Caco-2 (cell line): ENCODE measurements around the gene PI4K2B. TPM values are rescaled to one million over a fixed set of nuclear protein-coding genes. Genes with fewer than 3 reads are reported as not detected.

Experiments used
- BruUV-seq: library from RNA; stranded (reverse); fragments of 400-500 nt; replicated peaks from 2 replicates; lab custom pipeline; 2021; lab: Mats Ljungman, UMichigan
- CTCF ChIA-PET: fragments of 300-600 bp; sonication (Branson Sonifier 250); formaldehyde crosslinking; loops from one replicate; lab custom pipeline; 2022; ENCODE audit warnings: antibody characterized with exemption; lab: Charles Lee
- POLR2A ChIA-PET: fragments of 300-600 bp; sonication (Branson Sonifier 250); formaldehyde crosslinking; loops from one replicate; lab custom pipeline; 2022; ENCODE audit warnings: antibody characterized with exemption; lab: Charles Lee
- DNase-seq, 2 experiments: peaks; one replicate each; pipeline versions ENCODE4 v3.0.0 to v3.0.0-alpha.2; 2020 to 2022
- H3K27me3 ChIP-seq: replicated peaks from 2 replicates; pipeline ENCODE4 v1.6.0; 2011; ENCODE audit warnings: low read length; ENCODE audit not compliant: control insufficient read depth, insufficient read depth
- H3K36me3 ChIP-seq: 2 replicates; pipeline ENCODE4 v1.5.1; 2011; ENCODE audit warnings: low read length; ENCODE audit not compliant: control insufficient read depth, insufficient read depth
- H3K4me1 ChIP-seq: fragments of 250-450 bp; sonication (Bioruptor Pico); 2 replicates; pipeline ENCODE4 v1.5.1; 2020; ENCODE audit warnings: mild to moderate bottlenecking
- H3K4me3 ChIP-seq: 2 replicates; pipeline ENCODE4 v1.5.1; 2011; ENCODE audit warnings: low read depth, mild to moderate bottlenecking, control low read depth, low read length
- H3K9me3 ChIP-seq: fragments of 250-450 bp; sonication (Bioruptor Pico); 2 replicates; pipeline ENCODE4 v1.5.1; 2020; ENCODE audit warnings: mild to moderate bottlenecking, moderate library complexity
- H3K27ac Mint-ChIP-seq: one replicate; pipeline ENCODE4 v1.8.0; 2022; ENCODE audit warnings: mixed read lengths; ENCODE audit not compliant: unreplicated experiment
- H3K27me3 Mint-ChIP-seq: one replicate; pipeline ENCODE4 v1.8.0; 2022; ENCODE audit warnings: mixed read lengths; ENCODE audit not compliant: insufficient read depth, unreplicated experiment
- H3K36me3 Mint-ChIP-seq: one replicate; pipeline ENCODE4 v1.8.0; 2022; ENCODE audit warnings: mild to moderate bottlenecking, mixed read lengths; ENCODE audit not compliant: insufficient read depth, unreplicated experiment
- H3K4me1 Mint-ChIP-seq: one replicate; pipeline ENCODE4 v1.8.0; 2022; ENCODE audit warnings: low read depth, mixed read lengths; ENCODE audit not compliant: unreplicated experiment
- H3K4me3 Mint-ChIP-seq: one replicate; pipeline ENCODE4 v1.8.0; 2022; ENCODE audit warnings: mild to moderate bottlenecking, moderate library complexity, mixed read lengths; ENCODE audit not compliant: unreplicated experiment
- H3K9me3 Mint-ChIP-seq: one replicate; pipeline ENCODE4 v1.8.0; 2022; ENCODE audit warnings: mixed read lengths; ENCODE audit not compliant: unreplicated experiment
- CTCF ChIP-seq, 2 experiments: fragments of 200-600 bp in 1 of 2; IDR thresholded peaks; 1 replicate in 1 of 2; 2 replicates in 1 of 2; pipeline versions ENCODE4 v1.5.1 to v1.8.0; 2011 to 2022; ENCODE audit warnings: antibody characterized with exemption in 1 of 2, control low read depth in 1 of 2, inconsistent platforms in 1 of 2, low read depth in 1 of 2, low read length in 1 of 2, mild to moderate bottlenecking in 1 of 2, moderate library complexity in 1 of 2; ENCODE audit not compliant: insufficient read depth in 1 of 2, severe bottlenecking in 1 of 2, unreplicated experiment in 1 of 2
- intact Hi-C: fragments of 100-400 bp; cut with micrococcal nuclease; formaldehyde crosslinking; loops from one replicate; pipeline ENCODE4 v1.10.0; 2022; ENCODE audit not compliant: unreplicated experiment
- total RNA-seq: library from RNA; stranded (reverse); gene quantifications from 2 replicates; pipeline ENCODE4 v1.2.3, GENCODE V29; 2022

Gene PI4K2B
- total RNA-seq, 1 experiment from 2014 or later: 25.0 TPM

- Histone ChIP-seq H3K9me3 (peaks cover 6% of the 10 kb centered on the region), H3K4me3 (no peak overlapping the region), H3K4me1 (peaks cover 15% of the 10 kb centered on the region), H3K36me3 (no peaks in the 10 kb centered on the region), H3K27me3 (no peaks in the 10 kb centered on the region)
- peaks cover 7% of the 10 kb centered on the region for H3K4me1 Mint-ChIP-seq
- no TSS peak for BruUV-seq
- no peak overlapping the region for H3K4me3 Mint-ChIP-seq
- POLR2A ChIA-PET: interaction anchor here (0.6 kb wide), 1 partner anchor 86 kb away, joined by 9 read pairs; the partner anchor contains the start of gene ANAPC4
- H3K27me3 Mint-ChIP-seq: no peaks in the 10 kb centered on the region
- peak overlapping the region; percentile 76 for H3K27ac Mint-ChIP-seq
- TF ChIP-seq CTCF (IDR thresholded peaks at IDR 0.05; ENCODE audit: insufficient read depth in 1 of 2, low read depth in 1 of 2, low read length in 1 of 2, severe bottlenecking in 1 of 2, unreplicated experiment in 1 of 2): no peak
- intact Hi-C loops: no loop called here
- CTCF ChIA-PET: interaction anchor here (0.5 to 1.7 kb wide), 3 partner anchors 8 to 75 kb away, joined by 4 to 10 read pairs (median 9); partner anchors contain the start of gene ZCCHC4
- H3K9me3 Mint-ChIP-seq: peaks cover 37% of the 10 kb centered on the region
- DNase-seq: no peak
- H3K36me3 Mint-ChIP-seq: peaks cover 4% of the 10 kb centered on the region
Measured at GRCh38 chr4:25291158-25291733, 57.4 kb downstream of the PI4K2B start.

DNA sequence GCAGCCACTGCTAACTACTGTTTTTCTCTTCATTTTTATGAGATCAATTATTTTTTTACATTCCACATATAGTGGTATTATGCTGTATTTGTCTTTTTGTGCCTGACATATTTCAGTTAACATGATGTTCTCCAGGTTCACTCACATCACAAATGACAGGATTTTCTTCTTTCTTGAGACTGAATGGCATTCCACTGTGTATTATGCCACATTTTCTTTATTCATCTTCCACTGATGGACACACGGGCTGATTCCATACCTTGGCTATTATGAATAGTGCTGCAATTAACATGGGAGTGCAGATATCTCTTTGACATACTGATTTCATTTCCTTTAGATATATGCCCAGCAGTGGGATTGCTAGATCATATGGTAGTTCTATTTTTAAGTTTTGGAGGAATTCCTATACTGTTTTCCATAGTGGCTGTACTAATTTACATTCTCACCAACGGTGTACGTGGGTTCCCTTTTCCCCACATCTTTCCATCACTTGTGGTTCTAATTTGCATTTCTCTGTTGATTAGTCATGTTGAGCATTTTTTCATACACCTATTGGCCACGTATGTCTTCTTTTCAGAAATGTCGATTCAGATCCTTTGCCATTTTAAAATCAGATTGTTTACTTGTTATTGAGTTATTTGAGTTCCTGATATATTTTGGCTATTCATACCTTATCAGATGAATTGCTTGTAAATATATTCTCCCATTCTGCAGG is 63.9 kb downstream of the PI4K2B start:
- H3K36me3 Mint-ChIP-seq: peaks cover 6% of the 10 kb centered on the region
- intact Hi-C loops: loop anchor here (5.0 kb wide), 2 partner anchors 135 to 700 kb away; partner anchors contain the start of gene SEPSECS

More for the DNA sequence above, 63.9 kb downstream of the PI4K2B start:
- no peaks in the 10 kb centered on the region for H3K27me3 Mint-ChIP-seq
- no peak for TF ChIP-seq CTCF (IDR thresholded peaks at IDR 0.05; ENCODE audit: insufficient read depth in 1 of 2, low read depth in 1 of 2, low read length in 1 of 2, severe bottlenecking in 1 of 2, unreplicated experiment in 1 of 2)
- no peaks in the 10 kb centered on the region for H3K36me3 ChIP-seq
- BruUV-seq: no TSS peak
- H3K27ac Mint-ChIP-seq: no peak overlapping the region
- no peaks in the 10 kb centered on the region for H3K9me3 ChIP-seq
- H3K4me1 Mint-ChIP-seq: peaks cover 19% of the 10 kb centered on the region
- H3K4me3 Mint-ChIP-seq: no peak overlapping the region
- CTCF ChIA-PET: interaction anchor here (2.9 kb wide), 1 partner anchor 15 kb away, joined by 30 read pairs; the partner anchor contains the start of gene ZCCHC4
- H3K27me3 ChIP-seq: no peaks in the 10 kb centered on the region
- peaks cover 12% of the 10 kb centered on the region for H3K4me1 ChIP-seq
- no peaks in the 10 kb centered on the region for H3K9me3 Mint-ChIP-seq
- POLR2A ChIA-PET: no interaction called here
- no peak overlapping the region for H3K4me3 ChIP-seq
- DNase-seq: no peak
